Measurements from ENCODE around the gene EFCAB13.
A peak's percentile ranks its signal among the peaks of the same experiment; 100 is the strongest.

EFCAB13 gene, protein sequence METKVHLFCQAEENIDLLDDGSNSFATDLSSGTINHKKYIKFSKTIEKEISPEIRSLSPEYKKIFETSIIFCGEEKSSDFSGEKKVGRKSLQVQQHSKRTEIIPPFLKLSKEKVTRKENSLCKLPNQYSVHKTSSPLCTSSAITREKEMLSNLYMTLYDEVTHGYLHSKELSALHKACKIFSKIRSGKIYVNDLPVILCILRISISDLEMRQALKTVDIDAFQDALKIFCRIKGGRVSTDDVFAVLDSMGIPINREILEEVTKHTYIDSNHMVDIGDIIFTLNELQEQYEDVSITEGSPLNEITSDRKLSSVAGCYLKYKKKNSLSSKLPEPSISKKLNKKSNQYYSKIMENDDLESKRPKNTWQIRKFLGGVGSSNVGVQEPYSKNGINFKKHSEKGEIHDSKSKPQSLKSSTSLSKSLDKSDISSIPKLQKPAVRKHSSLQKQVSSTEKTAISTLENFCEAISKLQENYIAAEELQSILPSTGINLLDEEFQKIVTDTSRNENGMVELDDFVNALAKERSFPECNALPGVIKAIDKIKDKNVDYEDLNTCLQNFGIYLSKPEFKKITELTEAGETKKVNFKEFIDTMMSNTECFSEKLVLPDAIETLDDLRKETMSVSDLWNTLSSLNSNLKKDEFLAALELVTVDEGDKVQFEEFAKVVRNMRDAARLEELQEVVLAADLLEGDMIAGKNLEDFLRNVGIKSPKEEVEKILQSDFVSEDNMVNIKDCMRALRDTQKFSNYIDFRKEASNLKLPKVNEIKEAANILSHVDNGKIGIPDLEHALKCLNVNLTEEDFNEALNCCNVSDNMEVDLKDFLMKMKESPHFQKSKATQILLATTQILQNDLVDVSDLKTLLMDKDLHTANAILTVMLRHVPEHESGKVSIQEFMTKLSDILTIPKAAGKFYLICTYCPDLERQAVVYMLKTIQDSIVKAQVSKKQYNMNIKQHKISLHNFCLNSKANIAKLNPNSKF

GRCh38 chr17:47323382-47324223 is at the start of gene EFCAB13:
Gene EFCAB13 (plus strand): TSS chr17:47323955. CDS start chr17:47328354, 4,399 bp downstream.
- peak; percentile 81 for DNase-seq

DNA sequence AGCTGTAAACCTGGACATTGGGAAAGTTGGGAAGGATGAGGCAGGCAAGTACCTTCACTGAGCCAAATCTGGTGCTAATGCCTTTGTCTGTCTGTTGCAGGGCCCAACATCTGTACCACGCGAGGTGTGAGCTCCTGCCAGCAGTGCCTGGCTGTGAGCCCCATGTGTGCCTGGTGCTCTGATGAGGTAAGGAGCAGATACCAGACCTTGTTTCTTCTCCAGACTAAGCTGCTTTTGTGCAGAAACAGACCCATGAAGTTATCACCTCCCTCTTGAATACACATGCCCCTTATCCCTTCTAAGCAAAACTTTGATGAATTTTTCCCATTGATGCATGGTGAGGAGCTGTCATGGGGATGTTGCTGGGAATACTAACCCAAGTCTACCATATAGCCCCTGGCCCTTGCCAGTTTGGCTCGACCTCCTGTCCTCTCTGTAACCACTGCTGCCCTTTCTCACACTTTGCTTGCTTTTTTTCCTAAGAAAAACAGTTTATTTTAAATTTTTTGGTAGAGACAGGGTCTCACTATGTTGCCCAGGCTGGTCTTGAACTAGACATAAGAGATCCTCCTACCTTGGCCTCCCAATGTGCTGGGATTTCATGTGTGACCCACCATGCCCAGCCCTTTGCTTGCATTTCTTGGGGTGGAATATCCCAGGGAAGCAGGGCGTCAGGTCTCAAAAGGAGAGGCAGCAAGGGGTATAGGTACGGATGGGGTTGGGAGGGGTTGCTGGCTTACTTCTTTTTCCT is 49.3 kb upstream of the EFCAB13 start:
- DNase-seq: no peak

GRCh38 chr17:47275245-47275984 is 48.3 kb upstream of the EFCAB13 start:
- no peak for DNase-seq

DNA sequence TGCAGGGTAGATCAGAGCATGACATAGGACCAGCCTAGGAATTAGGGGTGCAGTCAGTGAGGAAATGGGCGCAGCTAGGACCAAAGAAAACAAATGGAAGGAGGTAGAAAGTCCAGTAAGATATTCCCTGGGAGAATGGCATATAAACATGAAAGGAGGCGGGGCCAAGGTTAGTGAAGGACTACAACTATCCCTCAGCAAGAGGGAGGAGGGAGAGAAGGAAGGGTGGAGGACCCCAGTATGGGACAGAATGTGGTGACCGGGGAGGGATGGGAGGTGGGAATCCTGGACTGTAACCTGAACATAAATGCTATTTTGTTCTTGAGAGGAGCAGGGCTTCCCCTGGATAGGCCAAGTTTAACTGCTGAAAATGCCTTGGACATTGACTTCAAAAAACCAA is 47.3 kb upstream of the EFCAB13 start:
- no peak for DNase-seq

DNA sequence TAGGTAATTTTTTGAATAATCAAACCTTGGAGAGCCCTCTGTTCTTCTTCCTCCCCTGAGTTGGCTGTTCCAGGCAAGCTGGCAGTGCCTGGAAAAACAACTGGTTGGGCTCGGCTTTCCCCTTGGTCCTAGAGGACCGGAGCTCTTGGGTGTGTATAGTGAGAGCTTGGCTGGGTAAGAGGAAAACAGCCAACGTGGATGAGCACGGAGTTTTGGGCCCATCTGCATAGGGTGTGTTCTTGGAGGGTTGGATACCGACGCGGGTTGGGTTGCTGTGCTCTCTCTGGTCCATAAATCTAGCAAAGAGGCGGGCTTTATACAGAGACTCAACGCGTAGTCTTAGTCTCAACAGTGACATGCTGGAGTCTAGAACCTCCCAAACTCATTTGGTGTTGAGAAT is 46.9 kb upstream of the EFCAB13 start:
- DNase-seq: peak; percentile 30

DNA sequence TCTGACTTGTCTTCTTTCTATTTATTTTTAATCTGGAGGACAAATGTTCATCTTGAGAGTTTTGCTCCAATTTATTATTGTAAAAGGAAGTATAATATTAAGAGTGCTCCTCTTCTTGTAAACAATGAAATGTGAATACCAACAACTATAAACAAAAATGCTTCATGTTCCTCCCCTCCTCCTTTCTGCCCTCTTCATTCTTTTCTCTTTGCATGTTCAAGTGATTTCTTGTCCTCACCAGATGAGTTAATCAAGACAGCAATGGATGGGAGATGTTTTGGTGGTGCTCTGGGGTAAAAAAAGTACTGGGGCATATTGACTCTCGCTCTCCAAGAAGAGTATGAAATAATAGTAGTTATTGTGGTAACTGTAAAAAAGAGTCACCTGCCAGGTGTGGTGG is 45.8 kb upstream of the EFCAB13 start:
- DNase-seq: no peak

DNA sequence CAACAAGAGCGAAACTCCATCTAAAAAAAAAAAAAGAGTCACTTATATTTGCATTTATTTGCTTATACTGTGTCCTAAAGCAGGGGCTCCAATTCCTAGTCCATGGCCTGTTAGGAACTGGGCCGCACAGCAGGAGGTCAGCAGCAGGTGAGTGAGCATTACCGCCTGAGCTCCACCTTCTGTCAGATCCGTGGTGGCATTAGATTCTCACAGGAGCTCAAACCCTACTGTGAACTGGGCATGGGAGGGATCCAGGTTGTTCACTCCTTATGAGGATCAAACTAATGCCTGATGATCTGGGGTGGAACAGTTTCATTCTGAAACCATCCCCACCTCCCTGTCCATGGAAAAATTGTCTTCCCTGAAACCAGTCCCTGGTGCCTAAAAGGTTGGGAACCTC is 45.2 kb upstream of the EFCAB13 start:
- DNase-seq: no peak

DNA sequence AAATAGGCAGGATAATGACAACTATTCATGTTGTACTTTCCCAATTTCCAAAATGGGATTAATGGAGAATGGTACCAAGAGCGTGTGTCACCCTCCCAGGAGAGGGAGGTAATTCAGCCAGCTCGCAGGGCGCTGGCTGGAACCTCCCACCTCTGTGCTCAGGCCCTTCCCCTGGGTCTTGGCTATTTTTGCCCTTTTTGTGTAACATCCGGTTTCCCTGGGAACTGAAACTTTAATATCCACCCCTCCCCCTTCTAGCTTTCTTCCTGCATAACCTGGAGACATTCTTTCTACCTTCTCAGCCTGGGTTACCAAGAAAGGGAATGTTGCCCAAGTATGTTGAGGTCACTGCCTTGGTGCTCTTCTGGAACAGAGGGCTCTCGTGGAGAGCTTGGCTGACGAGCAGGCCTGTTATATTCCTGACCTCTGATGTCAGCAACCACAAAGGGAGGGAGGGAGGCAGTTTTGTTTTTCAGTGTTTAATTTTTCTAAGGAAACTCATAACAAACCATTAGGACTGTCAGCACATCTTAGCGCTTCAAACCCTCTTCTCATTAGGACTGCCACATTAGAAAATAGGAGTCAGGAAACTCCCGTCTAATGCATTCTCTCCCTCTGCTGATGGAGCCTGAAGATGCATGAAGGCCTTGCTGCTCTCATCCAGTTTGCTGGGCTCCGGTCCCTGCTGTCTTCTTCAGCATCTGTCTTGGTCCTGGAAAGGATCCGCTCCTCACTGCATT is 44.5 kb upstream of the EFCAB13 start:
- no peak for DNase-seq

- no peak for DNase-seq
These were observed 43.5 kb upstream of the EFCAB13 start for GRCh38 chr17:47280072-47280811.

DNA sequence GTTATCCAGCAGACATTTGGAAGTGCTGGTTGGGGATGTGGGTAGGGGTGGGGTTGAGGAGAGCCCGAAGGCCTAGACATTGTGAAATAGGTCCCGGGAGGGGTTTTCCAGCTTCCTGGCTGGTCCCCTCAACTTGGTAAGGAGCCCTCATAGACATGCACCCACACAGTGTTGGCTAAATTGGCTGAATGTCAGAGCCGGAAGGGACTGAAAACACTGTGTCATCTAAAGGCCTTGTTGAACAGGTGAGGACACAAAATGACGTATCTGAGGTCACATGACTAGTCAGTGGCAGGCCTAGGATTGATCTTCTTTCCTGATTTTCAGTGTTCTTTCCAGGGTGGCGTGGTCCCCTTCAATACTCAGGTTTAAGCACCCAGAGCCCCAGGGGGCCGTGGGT is 42.5 kb upstream of the EFCAB13 start:
- DNase-seq: no peak

DNA sequence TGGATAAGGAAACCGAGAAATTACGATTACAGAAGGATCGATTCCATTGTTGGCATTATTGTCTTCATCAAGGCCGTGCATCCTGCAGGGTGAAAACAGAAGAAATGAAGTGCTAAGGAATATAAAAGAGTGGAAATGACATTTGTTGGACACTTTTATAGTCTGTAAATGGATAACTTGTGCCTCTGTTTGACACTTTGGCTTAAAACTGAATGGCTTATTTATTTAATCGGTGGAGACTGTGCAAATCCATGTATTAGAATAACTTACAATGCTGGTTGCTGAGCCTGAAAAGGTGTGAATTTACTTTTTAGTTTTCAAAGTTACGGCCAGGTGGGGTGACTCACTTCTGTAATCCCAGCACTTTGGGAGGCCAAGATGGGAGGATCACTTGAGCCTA is 38.8 kb upstream of the EFCAB13 start:
- DNase-seq: no peak

GRCh38 chr17:47286198-47286914 is 37.4 kb upstream of the EFCAB13 start:
- DNase-seq: no peak

DNA sequence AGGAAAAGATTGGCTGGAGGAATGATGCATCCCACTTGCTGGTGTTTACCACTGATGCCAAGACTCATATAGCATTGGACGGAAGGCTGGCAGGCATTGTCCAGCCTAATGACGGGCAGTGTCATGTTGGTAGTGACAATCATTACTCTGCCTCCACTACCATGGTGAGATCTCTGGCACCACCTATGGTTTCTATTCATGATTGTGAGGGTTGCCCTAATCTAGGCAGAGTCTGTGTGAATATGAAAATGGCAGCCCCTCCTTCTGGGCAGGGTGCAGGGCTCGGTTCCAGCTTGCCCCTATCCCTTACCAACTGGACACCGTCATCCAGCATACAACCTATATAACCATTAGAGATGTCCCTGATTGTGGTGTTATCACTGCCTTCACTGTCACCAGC is 36.7 kb upstream of the EFCAB13 start:
- DNase-seq: no peak

DNA sequence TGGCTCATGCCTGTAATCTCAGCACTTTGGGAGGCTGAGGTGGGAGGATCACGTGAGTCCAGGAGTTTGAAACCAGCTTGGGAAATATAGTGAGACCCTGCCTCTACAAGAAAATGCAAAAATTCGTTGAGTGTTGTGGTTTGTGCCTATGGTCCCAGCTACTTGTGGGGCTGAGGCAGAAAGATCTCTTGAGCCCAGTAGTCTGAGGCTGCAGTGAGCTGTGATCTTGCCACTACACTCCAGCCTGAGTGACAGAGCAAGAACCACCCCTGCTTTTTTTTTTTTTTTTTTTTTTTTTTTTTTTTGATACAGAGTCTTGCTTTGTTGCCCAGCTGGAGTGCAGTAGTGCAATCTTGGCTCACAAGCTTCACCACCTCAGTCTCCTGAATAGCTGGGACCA is 36.1 kb upstream of the EFCAB13 start:
- no peak for DNase-seq

DNA sequence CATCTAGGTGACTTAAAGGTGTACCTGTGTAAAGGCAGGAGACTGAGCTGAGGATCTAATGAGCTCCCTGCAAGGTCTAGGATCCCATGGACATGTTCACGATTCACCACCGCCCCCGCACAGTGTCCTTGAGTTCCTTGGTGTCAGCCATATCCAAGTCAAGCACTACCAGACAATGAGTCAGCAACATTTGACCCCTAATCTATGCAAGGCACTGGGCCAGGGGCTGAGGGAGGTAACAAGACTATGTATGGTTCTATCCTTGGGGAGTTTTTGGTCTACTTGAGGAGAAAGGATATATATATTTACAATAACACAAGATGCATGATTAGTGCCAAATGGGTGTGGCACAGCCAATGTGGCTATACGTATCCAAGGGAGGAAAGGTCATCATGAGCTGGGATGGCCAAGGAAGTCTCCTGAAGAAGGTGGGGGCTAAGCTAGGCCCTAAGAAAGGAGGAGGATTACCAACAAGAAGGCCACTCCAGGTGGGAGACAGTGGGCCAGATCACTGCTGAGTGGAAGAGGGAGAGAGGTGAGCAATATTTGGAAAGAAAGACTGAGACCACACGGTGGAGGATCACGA is 35.1 kb upstream of the EFCAB13 start:
- no peak for DNase-seq

DNA sequence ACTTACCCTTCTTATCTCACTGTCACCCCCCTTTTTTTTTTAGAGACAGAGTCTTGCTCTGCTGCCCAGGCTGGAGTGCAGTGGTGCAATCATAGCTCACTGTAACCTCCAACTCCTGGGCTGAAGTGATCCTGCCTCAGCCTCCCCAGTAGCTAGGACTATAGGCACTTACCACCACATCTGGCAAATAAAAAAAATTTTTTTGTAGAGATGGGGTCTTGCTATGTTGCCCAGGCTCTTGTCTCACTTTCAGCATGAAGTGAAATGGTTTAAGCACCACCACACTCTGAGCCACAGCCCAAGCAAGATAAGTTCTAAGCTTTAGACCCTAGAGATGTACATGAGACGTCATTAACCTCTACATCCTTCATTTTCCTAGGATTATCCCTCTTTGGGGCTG is 34.5 kb upstream of the EFCAB13 start:
- no peak for DNase-seq

GRCh38 chr17:47290870-47291241 is 32.9 kb upstream of the EFCAB13 start:
- DNase-seq: no peak

DNA sequence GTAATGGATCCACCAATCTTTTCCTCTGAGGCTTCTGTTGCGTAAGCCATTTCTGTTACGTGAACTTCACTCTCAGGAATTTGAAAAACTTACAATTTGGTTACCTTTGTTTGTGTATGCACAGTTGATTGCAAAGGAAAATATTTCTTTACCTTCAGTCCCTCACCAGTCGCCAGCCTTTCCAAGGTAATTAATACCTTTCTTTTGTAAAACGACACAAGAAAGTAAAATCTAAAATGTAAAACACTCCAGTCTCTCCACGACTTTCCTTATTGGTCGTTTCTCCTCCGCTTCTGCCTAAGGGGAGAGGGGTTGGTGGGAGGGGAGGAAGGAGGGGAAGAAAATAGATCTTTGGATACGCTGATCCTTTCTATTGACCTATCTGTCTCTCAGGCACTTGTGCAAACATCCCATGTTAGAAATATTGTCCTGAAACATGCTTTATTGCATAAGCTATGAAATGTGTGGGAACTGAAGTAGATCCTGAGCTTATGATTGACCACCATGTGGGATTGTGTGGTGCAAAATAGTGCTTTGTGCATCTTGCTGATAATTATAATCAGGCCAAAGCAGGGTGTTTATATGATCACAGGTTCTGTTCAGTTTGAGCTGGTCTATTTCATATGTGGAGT is 32.4 kb upstream of the EFCAB13 start:
- no peak for DNase-seq
